Amniotic epithelial cell (primary cell): ENCODE data around the gene LGALS14.
"Not testable (repeated sequence)": the region's sequence is repeated elsewhere in the genome, so short reads cannot be mapped to it uniquely, and the experiment has no call there.

Source experiments
- DNase-seq: peaks from one replicate; pipeline ENCODE4 v3.0.0-alpha.2; 2010; ENCODE audit warnings: low read depth

Gene LGALS14, protein sequence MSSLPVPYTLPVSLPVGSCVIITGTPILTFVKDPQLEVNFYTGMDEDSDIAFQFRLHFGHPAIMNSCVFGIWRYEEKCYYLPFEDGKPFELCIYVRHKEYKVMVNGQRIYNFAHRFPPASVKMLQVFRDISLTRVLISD

GRCh38 chr19:39704181-39705044 lies at the start of gene LGALS14:
Gene LGALS14, plus strand, starts transcription at chr19:39704481. Its CDS starts 48 bp downstream, at chr19:39704529.
- DNase-seq: no peak

DNA sequence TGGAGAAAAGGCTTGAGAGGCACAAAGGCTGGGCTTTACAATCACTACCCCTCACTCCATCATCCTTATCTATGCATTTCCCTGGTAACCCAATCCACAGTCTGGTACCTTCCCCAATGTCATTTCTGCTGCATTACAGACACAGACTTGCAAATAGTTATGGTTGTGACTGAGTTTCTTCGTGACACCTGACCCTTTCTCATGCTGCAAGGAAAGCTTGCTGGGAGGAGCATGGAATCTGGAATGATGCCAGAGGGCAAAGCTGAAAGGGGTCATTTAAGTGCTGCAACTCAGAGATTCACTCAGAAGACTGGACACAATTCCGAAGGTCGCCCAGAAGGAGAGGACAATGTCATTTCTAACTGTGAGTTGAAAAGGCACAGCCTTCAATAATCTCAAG lies 48.7 kb upstream of the LGALS14 start, which contains the start of gene LGALS16:
Gene LGALS16 (plus strand): TSS at position 301 of the 400 bp plus-strand sequence. CDS start 49 bp downstream, at position 350.
- no peak for DNase-seq

- no peak for DNase-seq
Measured at GRCh38 chr19:39659791-39660190, 44.5 kb upstream of the LGALS14 start.

- no peak for DNase-seq
Measured at GRCh38 chr19:39660661-39661060, 43.6 kb upstream of the LGALS14 start.

DNA sequence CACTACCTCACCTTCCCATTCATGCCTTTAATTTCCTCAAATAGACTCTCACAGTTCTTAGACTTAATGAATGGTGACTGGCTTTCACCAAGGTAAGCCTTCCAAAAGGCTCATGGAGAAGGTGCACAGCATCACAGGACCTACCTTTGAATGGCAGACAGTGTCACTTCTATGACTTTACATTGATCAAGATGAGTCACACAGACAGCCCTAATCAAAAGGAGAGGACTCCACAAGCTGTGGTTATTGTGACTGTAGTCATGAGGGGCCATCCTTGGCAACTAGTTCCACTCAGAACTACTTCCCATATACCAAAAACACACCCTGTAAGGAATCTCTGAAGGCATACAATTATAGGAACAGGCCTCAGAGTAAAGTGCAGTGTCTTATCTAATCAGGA lies 42.7 kb upstream of the LGALS14 start:
- no peak for DNase-seq

DNA sequence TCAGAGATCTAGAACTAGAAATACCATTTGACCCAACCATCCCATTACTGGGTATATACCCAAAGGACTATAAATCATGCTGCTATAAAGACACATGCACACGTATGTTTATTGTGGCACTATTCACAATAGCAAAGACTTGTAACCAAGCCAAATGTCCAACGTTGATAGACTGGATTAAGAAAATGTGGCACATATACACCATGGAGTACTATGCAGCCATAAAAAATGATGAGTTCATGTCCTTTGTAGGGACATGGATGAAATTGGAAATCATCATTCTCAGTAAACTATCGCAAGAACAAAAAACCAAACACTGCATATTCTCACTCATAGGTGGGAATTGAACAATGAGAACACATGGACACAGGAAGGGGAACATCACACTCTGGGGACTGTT lies 34.4 kb upstream of the LGALS14 start:
- not testable (repeated sequence) for DNase-seq

GRCh38 chr19:39670998-39671397 lies 33.3 kb upstream of the LGALS14 start:
- no peak for DNase-seq

DNA sequence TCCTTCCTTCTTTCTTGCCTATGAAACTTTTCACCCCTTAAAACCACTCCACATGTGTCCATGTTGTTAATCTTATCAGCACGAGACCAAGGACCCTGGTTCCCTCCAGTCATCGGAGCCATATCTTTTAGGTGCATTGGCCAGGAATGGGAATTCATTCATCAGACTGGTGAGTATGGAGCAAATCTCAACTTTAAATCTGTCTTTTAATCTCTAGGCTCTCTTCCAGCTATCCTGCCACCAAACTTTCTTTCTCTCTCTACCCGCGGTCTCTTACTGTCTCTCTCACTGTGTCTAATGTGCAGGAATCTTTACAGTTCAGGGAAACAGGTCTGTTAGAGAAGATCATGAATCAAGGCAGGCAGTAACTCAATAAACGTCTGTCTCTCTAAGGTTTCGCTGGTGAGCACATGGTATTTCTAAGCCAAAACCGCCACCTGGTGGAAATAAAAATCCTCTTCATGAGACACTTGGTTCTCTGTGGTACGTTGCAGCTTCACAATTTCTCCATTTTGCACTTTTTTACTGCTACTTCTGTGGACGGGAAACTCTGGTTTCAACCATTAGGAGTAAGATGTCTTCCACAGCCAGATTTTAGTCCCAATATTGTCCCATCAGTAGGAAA lies 32.4 kb upstream of the LGALS14 start:
- DNase-seq: peak; percentile 44

DNA sequence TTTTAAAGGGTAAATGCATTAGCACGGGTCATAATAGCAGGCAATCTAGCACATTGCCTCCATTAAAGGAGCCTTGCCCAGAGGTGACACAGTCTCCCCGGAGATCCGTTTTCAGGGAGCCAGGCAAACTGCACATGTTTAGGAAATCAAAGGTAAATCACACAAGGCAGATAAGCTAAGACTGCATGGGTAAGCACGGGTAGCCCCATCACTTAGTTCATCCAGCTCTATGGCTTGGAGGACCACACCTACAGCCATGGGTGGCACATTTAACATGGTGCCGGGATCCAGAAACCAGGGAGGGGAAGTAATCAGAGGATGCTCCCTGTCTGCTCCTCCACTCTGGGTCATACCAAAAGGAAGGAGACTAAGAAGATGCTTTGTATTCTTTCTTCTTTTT lies 31.8 kb upstream of the LGALS14 start:
- DNase-seq: no peak

- DNase-seq: not testable (repeated sequence)
Measured at GRCh38 chr19:39673862-39674261, 30.4 kb upstream of the LGALS14 start.

- DNase-seq: no peak
Measured at GRCh38 chr19:39676004-39676403, 28.3 kb upstream of the LGALS14 start.

DNA sequence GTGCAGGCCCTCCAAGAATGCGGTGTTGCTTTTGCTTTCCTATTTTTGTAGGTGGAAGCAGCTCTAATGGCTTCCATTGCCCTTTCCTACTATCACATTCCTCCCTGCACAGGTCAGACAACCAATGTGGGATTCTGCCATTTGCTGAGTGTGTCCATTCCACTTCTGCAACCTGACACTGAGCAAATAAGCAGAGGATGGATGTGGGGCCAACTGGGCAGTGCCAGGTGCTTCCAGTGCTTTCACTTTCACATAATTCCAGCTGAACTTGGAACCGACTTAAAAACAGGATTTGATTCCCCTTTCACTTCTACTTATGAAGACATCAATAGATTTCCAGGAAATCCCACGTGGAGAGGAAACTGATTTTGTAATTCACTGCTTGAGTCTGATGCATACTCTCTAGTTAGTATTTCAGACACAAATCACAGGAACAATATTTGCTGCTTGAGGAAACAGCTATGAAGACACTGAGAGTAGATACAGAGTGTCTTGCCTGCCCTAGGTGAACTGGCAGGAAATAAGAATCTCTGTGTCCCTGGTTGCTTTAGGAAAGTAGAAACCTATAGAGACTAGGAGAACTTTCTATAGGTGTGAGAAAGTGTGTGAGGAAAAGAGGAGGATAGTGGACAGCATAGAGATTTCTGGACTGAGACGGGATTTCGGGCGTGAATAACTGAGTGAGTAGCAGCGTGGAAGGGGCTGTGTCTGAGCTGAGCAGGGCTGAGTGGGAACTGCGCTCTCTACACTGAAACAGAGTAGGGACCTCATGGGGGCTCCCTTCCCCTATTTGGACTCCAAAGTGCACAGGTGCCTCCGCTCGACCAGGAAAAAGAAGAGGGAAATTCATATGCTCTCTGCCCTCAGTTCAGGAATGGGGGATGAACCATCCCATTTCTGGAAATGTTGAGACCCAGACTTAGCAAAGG lies 26.1 kb upstream of the LGALS14 start:
- no peak for DNase-seq

GRCh38 chr19:39679056-39679790 lies 25.1 kb upstream of the LGALS14 start:
- DNase-seq: no peak

GRCh38 chr19:39679791-39680168 lies 24.5 kb upstream of the LGALS14 start:
- DNase-seq: no peak

- DNase-seq: no peak
Measured at GRCh38 chr19:39680593-39680992, 23.7 kb upstream of the LGALS14 start.

DNA sequence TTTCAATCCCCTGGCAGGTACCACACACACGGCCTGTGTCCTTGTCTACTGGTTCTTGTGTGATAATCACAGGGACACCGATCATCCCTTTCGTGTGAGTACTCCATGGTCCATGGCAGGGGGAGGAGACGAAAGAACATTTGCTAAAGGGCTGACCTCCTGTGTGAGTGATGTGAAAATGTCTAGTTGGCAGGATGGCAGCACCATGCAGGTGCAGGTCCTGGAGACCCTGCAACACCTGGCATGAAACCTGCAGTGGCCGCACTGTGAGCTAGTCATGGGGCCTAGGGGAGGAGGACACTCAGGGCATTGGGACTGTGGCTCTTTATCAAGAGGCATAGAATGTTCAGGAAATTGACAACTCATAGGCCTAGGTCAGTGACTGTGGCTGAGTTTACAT lies 22.9 kb upstream of the LGALS14 start:
- DNase-seq: no peak

GRCh38 chr19:39684267-39684666 lies 20.0 kb upstream of the LGALS14 start:
- DNase-seq: no peak

DNA sequence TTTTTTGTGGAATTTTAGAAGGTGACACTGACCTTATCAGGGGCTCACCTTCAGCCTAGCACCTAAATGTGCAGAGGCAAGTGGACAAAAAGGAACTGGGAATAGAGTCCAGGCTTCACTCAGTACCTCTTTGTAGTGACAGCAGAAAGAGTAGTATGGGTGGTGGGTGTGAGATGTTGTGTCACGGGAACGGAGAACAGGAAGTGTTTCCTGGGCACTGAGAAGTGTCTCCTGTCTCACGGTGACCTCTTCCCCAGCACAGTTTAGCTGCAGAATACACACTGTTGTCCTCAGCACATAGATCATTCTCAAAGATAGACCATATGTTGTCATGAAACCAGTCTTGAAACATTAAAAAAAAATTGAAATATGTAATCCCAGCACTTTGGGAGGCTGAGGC lies 17.5 kb upstream of the LGALS14 start:
- DNase-seq: no peak

GRCh38 chr19:39688637-39689036 lies 15.6 kb upstream of the LGALS14 start:
- DNase-seq: not testable (repeated sequence)

DNA sequence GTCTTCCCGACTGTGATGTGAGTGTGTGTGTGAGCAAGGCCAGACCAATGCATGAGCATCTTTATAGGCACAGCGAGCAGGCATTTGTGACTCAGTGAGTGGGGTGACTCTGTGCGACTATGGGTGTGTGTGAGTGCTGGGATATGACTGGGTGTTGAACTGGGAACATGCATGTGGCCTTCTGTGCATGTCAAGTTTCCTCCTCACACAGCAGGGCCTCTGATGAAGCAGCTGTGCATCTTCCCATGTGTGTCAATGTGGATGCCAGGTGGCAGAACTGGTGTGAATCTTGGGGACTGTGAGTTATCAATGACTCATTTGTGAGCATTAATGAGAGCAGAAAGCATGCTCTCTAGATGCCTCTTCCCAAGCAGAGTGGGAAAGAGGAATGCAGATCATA lies 12.1 kb upstream of the LGALS14 start:
- no peak for DNase-seq

DNA sequence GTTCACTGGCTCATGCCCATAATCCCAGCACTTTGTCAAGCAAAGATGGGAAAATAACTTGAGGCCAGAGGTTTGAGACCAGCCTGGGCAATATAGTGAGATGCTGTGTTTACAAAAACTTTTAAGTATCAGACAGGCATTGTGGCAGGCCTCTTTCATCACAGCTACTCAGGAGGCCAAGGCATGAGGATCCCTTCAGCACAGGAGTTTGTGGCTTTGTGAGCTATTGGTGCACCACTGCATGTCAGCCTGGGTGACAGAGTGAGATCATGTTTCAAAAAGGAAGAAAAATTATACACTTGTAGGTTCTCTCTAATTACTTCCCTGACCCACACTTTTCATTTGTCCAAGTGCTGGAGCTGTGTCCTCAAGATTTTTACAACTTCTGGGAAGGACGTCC lies 11.5 kb upstream of the LGALS14 start:
- no peak for DNase-seq
